Hepatocyte (in vitro differentiated cells): ENCODE measurements around the gene CDC42BPG.

Source experiments
- EZH2 ChIP-seq: fragments of 200-600 bp; sonication (generic); IDR thresholded peaks from 2 replicates; pipeline ENCODE4 v1.6.1; 2016; ENCODE audit warnings: antibody characterized with exemption, mild to moderate bottlenecking, borderline replicate concordance
- EZH2phosphoT487 ChIP-seq: fragments of 200-600 bp; sonication (generic); IDR thresholded peaks from one replicate; pipeline ENCODE4 v1.6.1; 2018; ENCODE audit warnings: antibody characterized with exemption, mild to moderate bottlenecking, low read depth, moderate library complexity; ENCODE audit not compliant: unreplicated experiment, severe bottlenecking
- TF ChIP-seq, protein P1 (sequence below): fragments of 200-600 bp; sonication (generic); IDR thresholded peaks from 2 replicates; pipeline ENCODE4 v1.5.1; 2016; ENCODE audit warnings: antibody characterized with exemption, mild to moderate bottlenecking; ENCODE audit not compliant: poor library complexity

DNA sequence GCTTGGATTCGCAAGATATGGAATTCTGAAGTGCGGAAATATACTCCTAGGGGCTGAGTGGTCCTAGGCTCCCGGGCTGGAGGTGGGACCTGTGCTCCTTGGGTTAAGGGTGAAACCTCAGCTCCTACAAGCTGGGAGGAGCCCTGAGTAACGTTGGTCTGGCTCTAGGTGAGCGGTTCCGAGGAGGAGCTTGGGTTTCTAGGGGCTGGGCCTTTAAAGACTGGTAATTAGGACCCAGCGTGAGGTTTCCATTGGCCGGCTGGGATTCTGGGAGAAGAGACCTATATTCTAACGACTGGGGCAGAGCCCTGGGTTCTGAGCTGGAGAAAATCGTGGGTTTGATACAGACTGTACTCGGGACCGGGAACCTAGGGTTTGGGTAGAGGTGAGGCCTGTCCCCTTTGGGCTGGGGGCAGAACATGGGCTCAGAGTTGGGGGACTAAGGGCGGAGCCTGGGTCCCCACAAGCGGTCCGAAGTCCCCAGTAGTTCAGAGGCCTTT is 40.6 kb downstream of the CDC42BPG start:
- TF ChIP-seq, protein P1, sequence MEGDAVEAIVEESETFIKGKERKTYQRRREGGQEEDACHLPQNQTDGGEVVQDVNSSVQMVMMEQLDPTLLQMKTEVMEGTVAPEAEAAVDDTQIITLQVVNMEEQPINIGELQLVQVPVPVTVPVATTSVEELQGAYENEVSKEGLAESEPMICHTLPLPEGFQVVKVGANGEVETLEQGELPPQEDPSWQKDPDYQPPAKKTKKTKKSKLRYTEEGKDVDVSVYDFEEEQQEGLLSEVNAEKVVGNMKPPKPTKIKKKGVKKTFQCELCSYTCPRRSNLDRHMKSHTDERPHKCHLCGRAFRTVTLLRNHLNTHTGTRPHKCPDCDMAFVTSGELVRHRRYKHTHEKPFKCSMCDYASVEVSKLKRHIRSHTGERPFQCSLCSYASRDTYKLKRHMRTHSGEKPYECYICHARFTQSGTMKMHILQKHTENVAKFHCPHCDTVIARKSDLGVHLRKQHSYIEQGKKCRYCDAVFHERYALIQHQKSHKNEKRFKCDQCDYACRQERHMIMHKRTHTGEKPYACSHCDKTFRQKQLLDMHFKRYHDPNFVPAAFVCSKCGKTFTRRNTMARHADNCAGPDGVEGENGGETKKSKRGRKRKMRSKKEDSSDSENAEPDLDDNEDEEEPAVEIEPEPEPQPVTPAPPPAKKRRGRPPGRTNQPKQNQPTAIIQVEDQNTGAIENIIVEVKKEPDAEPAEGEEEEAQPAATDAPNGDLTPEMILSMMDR = no peak
- no peak for TF ChIP-seq EZH2phosphoT487
- no peak for TF ChIP-seq EZH2
